ENCODE results near the gene RPS2.
"Not testable (repeated sequence)": the region's sequence is repeated elsewhere in the genome, so short reads cannot be mapped to it uniquely, and the experiment has no call there.

RPS2 gene

DNA sequence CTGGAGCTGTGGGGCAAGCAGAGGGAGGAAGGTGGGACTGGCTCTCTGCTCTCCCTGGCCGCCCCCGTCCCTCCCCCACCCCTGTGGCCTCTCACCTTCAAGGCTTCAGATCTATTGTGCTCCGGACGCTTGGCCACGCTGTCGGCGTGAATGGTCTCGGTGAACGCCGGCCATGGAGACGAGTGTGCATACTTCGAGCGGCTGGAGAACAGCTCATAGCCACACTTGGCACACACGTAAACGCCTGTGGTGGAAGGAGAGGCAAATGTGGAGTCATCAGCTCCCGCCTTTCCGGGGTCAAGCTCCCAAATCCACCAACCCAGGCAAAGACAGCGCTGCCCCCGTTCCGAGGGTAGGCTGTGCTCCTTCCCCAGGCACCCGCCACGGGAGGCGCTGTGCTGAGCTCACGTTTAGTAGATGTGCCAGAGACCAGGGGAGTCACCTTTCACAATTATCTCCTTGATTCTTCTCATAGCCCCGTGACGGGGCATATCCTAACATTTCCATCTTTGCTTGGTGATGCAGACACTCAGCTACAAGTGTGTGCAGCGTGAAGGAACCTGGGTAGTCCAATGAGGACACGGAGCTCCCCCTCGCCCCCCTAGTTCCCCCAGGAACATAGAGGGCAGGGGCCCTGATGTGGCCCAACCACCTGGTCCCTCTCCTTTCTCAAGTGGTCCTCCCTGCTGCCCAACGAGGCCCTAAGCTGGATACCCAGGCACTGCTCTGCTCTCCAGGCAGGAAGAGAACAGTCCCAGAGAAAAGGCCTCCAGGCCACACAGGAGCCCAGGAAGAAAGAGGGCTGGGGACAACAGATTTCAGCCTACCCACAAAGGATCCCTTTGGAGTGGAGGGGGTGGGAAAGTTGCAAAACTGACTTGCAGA lies 23.2 kb downstream of the RPS2 start:
- no peak for DNase-seq

DNA sequence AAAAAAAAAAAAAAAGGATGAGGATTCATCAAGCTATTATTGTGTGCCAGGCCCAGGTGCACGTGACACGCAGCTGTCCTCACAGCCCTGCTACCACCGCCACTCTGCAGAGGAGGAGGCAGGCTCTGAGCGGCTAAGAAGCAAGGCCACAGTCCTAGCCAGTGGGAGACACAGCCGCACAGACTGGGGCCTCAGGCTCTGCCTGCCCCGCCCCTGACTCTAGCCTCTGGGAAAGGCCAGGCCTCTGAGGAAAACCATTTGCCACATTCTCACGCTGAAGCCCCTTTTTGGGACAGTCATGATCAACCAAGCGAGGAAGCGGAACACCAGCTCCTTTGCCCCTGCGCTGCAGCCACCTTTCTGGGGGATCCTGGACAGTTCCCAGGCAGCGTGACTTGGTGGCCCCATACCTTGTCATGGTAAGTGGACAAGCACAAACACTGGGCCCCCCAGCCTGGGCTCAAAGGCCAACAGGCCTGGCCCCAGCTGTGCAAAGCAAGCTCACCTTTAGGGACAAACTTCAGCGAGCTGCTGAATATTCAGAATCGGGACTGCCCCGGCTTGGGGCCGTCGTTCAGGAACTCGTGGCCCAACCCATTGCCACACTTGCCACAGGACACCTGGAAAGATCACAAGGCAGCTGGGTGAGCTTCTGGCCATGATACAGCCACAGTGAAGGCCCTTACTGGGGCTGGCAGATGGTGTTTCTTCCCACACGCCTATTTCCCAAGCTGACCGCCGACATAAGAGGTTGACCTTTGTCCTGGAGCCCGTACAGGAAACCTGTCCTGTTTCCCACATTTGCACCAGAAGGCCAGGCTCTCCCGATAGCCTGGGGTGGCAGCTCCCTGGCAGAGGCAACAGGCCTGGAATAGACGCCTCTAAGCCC lies 24.1 kb downstream of the RPS2 start:
- DNase-seq: no peak

DNA sequence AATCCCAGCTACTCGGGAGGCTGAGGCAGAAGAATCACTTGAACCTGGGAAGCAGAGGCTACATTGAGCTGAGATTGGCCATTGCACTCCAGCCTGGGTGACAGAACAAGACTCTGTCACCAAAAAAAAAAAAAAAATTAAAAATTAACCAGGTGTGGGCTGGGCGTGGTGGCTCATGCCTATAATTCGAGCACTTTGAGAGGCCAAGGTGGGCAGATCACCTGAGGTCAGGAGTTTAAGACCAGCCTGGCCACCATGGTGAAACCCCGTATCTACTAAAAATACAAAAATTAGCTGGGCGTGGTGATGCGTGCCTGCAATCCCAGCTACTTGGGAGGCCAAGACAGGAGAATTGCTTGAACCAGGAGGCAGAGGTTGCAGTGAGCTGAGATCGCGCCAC lies 24.8 kb downstream of the RPS2 start:
- not testable (repeated sequence) for DNase-seq

DNA sequence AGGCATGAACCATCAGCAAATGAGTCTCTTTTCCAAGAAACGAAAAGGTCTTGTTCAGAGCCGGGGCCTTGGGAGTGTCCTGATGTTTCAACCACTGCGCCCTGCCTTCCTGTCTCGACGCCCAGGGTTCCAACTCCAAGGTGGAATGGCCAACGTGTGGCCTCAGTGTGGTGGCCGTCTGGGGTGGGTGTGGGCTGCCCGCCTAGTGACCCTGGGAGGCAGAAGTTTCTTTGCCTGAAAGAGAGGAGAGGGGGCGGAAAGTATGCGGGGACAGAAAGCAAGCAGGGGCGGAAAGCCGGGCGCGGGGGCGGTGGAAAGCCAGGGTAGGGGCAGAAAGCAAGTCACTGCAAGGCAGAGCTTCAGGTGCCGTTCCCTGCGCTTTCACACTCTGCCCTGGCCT lies 25.7 kb downstream of the RPS2 start:
- DNase-seq: no peak

DNA sequence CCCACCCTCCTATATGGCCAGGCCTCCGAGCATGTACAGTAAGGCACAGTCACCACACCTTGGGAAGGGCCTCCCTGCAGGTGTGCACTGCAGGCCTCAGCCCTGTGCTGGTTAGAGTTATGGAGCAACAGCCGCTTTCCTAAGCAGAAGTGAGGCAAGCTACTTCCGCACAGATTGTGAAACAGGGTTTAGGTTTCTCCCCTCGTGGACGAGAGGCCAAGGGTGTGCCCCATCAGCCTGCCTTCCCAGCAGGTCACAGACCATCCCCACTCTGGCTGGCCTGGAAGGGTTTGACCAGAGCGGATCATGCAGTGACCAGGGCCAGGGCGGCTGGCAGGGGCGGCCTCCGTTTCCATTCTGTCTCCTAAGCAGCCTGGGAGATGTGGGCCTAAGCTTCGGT lies 26.3 kb downstream of the RPS2 start:
- DNase-seq: no peak

DNA sequence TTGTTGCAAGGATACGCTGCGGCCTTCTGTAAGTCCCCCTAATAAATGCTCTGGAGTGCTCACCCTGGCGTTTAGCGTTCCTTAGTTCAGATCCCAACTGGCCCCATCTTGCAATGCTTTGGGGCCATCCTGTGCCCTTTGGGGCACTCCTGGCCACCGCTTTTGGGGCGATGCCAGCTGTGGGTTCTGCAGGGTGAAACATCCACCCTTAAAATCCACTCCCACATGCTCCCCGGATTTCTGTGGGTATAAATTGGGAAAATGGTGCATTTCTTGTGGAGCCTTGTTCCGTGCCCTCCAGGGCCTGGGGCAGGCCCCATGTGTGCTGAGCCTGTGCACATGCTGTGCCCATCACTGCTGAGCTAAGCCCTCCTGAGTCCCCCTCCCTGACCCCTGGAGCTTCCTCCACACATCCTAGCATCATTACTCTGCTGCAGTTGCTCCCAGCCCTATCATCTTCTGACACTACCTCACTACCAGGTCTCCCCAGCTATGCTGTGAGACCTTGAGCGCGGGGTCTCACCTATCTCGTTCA lies 27.6 kb downstream of the RPS2 start:
- DNase-seq: no peak

DNA sequence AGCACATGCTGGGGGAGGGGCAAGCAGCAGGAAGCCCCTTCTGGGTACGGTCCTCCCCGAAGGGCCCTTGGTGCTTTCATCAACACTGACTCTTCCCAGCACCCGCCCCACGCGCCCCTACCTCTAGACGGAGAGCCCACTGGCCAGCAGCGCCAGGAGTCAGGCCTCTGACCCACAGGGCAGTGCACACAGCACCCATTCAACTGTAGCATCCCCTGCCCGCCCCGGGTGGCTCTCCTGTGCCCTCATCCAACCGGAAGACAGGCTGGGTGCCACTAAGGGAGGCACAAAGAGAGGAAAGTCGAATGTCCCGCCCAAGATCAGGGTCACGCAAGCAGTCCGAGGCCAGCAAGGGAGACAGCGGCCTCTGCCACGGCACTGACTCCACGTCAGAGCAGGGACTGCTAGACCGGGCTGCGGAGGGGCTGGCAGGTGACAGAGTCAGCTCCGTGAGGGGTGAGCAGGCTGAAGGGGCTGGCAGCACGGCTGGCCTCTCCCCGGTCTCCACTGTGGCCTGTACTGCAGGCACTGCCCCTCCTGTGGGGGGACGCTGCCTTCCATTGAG lies 31.4 kb downstream of the RPS2 start:
- no peak for DNase-seq

DNA sequence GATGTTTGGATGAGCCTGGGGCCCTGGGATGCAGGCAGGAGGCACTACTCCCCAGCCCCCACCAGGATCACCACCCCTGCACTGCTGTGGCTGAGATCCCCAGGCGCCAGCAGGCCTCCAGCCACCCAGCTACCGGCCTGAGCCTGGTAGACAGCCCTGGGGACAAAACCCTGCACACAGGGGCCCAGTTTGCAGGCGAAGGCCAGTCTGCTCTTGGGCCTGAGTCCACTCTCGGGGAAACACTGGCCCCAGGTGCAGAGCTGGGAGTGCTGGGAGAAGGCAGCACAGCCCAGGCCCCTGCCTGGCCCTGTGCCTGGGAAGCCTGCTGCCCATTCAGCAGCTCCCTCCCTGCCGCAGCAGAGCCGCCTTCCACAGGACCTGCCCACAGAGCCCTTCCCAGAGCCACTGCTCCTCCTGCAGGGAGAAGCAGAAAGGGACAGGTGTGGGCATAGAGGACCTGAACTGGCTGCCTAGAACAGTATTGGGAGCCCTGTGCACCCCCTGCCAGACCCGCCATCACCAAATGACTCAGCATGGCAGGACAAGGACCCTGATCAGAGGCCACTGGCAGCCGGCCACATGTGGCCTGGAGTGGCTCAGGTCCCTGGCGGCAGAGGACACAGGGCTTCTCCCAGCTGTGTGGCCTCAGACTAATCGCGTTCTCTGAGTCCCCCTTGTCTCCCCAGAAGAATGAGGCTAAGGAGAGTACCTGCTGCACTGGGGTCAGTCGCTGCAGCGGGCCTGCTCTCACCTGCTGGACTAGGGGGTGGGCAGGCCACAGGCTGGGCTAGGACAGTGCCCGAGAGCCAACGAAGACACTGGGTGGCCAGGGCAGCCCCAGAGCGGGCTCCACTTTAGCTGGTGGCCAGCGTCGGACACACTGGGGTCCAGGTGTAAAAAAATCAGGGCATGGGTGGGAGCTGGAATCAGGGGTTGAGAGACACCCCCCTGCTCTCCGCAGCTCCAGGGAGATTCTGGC lies 32.3 kb downstream of the RPS2 start:
- no peak for DNase-seq

DNA sequence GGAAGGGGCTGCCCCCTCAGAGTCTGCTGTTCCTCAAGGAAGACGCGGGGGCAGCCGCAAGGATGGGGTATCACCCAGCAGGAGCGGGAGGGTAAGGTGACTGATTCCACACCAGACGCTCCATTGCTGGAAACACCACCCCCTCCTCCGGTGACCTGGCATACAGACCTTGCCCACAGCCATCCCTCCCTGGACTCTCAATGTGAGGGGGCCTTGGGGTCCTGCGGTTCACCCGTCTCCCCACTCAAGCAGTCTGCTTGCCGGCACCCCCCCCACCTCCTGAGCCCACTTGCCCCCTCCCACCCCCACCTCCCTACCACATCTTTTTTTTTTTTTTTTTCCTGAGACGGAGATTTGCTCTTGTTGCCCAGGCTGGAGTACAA lies 34.3 kb downstream of the RPS2 start:
- no peak for DNase-seq

DNA sequence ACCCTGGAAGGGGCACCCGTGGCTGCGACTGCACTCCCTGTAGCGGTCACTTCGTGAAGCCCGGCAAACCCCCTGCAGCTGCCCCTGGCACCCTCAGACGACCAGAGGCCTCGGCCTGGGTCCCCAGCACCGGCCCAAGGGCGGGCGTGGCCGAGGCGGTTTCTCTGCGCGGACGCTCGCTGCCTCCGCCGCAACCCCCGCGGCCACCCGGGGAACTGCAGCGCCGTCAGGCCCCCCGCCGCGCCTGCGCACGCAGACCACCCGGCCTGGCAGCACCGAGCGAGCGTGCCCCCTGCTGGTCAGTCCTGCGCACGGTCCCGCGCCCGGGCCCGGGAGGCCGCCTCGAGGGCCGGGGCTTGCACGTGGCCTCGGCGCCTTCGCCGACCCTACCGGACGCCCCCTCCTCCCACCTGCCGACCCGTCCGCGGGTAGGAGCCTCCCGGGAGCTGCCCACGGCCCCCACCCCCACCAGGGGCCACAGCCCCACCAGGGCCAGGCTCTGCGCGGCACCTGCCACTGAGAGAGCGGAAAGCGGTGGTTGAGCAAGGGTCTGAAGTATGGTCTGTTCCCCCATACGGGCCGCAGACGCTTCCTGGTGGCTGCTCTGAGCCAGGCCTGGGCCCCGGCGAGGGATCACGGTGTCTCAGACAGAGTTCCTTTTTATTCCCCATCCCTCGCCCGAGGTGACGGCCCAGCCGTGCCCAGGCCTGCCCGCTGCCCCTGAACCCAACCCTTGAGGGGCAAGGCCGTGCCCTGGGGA lies 34.9 kb downstream of the RPS2 start:
- peak; percentile 95 for DNase-seq

DNA sequence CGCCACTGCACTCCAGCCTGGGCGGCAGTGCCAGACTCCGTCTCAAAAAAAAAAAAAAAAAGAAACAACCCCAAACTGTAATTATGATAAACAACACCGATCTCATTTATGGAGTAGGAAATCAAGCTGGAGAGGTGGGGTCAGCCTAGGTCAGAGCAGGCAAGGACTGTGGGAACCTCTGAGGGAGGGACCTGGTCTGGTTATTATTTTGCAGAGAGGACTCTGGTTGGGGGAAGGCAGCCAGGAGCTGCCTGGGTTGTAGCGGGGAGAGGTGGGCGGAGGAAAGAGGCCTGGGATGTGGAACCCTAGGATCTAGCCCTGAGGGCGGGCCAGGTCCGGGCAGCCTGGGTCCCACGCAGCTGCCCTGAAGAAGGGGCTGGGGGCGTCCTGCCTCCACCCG lies 35.5 kb downstream of the RPS2 start:
- peak; percentile 60 for DNase-seq

DNA sequence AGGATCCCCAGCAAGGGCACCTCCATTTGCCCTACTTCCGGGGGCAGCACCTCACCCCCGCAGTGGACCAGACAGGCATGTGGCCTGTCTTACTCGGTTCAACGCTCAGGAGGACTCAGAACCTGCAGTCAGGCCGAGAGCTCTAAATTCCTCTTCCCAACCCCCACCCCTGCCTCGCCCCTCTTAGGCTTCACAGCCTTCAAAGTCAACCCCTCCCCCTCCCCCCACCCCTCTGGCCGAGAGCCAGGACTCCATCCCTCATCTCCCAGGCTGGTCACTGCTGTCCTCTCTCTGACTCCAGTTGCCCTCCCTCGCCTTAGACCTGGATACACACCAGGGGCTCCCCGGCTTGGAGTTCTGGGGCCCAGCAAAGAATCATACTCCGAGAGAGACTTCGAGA lies 38.4 kb downstream of the RPS2 start:
- DNase-seq: no peak

DNA sequence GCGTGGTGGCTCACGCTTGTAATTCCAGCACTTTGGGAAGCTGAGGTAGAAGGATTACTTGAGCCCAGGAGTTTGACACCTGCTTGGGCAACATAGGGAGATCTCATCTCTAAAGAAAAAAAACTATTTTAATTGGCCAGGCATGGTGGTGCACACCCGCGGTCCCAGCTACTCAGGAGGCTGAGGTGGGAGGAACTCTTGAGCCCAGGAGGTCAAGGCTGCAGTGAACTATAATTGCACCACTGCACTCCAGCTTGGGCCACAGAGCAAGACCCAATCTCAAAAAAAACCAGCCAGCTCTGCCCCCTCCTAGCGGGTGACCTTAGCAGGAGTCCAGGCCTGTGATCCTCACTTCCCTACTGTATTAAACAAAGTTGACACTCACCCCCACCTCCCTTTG lies 40.5 kb downstream of the RPS2 start:
- no peak for DNase-seq

DNA sequence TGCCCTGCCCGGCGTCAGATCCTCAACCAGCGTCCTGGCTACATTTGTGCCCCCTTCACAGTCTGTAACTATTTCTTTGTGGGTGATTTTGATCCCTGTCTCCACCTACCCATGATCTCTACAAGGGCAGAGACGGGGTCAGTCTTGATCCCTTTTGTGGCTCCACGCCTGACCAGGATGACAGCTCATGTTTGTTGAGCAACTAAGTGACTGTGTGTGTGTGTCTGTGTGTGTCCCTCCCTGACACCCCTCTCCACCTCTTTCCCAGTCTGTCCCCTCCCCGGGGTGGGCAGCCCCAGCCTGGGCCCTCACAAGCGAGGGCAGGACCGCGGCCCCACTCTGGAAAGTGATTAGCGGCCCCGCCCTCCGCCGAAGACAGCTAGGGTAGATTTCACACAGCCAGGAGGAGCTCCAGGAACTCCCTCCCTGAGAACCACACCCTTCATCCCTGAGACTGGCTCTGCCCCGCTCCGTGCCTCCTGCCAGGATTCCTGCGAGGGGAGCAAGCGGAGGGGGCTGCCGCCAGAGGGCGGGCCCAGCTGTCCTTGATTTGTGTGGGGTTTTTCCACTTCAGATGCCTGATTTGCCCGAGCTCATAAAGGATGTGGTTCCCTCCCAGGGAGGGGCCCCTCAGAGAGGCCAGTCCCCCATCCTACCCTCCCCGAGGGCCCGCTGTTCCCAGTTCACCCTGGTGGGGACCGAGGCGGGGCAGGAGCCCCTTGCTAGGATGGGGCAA lies 41.2 kb downstream of the RPS2 start:
- DNase-seq: peak; percentile 86

DNA sequence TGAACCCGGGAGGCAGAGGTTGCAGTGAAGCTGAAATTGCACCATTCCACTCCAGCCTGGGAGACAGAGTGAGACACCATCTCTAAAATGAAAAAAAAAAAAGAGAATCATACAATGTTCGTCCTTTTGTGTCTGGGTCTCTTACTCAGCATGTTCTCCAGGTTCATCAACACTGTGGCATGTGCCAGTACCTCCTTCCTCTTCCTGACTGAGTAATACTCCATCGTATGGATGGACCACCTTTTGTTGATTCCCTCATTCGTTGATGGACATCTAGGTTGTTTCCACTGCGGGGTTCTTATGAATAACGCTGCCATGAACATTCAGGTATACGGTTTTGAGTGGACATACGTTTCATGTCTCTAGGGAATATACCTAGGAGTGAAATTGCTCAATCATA lies 42.3 kb downstream of the RPS2 start:
- no peak for DNase-seq

DNA sequence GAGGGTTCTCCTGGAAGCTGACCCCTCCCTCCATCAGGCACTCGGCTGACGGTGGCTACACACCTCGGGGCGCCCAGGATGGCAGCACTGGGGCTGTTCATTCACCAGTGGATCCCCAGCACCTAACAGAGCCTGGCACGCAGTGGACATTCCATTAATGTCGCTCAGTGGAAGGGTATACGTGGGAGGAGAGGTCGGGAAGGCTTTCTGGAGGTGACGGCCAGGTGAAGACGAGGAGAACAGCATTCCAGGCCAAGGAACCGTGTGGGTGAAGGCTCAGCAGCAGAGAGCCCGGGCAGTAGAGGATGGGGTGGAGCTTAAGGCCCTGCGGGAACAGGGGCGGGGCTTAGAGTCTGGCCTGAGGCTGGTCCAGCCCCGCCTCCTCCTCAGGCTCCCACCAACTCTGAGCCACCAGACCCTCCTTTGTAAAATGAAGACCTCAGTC lies 43.9 kb downstream of the RPS2 start:
- peak; percentile 84 for DNase-seq

DNA sequence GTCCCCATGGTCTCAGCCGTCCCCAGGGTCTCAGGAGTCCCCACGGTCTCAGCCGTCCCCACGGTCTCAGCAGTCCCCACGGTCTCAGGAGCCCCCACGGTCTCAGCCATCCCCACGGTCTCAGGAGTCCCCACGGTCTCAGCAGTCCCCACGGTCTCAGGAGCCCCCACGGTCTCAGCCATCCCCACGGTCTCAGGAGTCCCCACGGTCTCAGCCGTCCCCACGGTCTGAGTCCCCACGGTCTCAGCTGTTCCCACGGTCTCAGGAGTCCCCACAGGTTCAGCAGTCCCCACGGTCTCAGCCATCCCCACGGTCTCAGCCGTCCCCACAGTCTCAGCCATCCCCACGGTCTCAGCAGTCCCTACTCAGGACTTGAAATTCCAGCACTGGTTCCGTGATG lies 44.5 kb downstream of the RPS2 start:
- not testable (repeated sequence) for DNase-seq

DNA sequence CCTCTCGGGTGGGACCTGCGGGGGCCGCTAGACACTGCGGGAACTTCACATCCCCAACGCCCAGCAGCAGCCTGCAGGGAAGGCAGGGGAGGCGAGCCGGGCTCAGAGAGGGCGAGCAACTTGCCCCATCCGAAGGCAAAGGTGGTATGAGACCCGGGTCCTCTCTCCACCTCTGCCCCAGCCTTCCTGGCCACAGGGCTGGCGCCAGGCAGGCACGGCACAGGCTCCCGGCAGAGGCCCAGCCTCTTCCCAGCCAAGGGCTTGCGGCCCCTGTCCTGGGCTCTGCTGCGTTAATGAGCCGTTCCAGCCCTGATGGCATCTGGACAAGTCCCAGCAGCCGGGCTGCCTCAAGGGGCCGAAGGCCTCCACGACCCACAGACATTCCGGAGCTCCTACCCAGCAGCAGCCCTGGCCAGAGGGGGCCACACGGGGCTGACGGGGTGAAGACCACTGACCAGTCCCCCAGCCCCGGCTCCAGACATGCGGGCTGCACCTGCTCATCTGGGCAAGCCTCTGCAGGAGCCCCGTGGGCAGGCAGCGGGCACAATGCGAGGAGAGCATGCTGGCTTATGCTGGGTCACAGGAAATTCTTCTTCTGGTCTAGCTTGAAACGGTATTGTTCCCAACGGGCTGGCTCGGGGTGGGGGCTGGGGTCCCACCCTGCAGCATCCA lies 45.2 kb downstream of the RPS2 start:
- peak; percentile 53 for DNase-seq

DNA sequence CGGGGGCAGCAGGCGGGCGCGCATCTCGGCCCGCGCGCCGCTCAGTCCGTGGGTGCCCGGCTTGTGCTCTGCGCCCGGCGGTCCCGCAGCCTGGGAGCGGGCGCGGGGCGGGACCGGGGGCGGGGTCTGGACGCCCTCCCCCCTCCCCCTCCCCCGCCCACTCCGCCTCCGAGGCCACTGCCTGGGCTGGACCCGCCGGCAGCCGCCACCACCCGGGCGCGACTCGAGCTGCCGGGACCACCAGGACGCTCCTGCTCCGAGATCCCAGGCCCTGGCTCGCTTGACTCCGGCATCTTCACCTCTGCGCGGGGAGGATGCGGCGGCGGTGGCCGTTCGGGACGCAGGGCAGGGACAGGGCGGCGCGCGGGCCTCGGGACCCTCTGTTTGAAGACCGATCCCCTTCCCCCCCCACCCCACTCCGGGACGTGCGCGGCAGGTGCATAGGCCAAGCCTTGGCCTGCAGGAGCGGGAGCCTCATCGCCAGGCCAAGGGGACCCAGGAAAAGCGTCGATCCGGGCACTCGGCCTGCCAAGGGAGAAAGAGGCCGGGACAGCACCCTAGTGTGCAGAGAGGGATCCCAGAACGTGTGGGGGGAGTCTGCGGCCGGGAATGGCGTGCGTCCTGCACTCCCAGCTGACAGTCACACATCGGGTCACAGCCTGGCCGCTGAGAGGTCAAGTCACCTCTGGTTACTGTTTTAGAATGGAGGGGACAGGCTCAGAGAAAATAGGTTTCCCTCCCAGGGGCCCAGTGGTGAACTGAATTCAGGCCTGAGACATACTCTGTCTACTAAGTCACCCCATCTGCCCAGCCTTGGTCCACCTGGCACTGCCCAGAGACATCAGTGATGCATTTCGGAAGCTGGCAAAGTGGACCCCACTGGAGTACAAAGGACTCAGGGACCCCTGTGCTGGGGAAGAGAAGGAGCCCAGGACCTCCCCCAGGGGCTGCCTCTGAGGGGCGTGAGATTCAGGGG lies 46.0 kb downstream of the RPS2 start, which contains the start of gene HS3ST6:
Gene HS3ST6, minus strand, starts transcription at position 65 of the 976 bp plus-strand sequence. CDS start 92 bp downstream, outside the sequence.
- peak; percentile 41 for DNase-seq

All from eye (tissue), 1 donor.